Esophagus squamous epithelium (tissue), 5 donors: ENCODE results near the gene DRG2. TPM values are rescaled to one million over a fixed set of nuclear protein-coding genes. Genes with fewer than 3 reads are reported as not detected.

Source experiments
- DNase-seq: peaks from one replicate; lab custom pipeline; 2025; lab: John Stamatoyannopoulos, UW
- H3K27ac ChIP-seq, 4 donors: fragments of 200-600 bp; sonication (generic); one replicate each; pipeline ENCODE4 v1.5.1; 2016 to 2019; ENCODE audit warnings: mild to moderate bottlenecking in 1 of 4
- H3K27me3 ChIP-seq, 4 donors: fragments of 200-600 bp; sonication (generic); 1 replicate in 3 of 4; 2 replicates in 1 of 4; pipeline versions ENCODE4 v1.5.1 to v1.6.0; 2017 to 2021; ENCODE audit warnings: antibody characterized with exemption in 1 of 4
- H3K36me3 ChIP-seq, 3 donors: fragments of 200-600 bp; sonication (generic); one replicate each; pipeline ENCODE4 v1.5.1; 2016 to 2019
- H3K4me1 ChIP-seq, 3 donors: fragments of 200-600 bp; sonication (generic); one replicate each; pipeline ENCODE4 v1.5.1; 2017 to 2019
- H3K4me3 ChIP-seq, 4 donors: fragments of 200-600 bp; sonication (generic); 1 replicate in 3 of 4; 2 replicates in 1 of 4; pipeline ENCODE4 v1.5.1; 2016 to 2019; ENCODE audit warnings: mild to moderate bottlenecking in 2 of 4, moderate library complexity in 1 of 4
- H3K9me3 ChIP-seq, 3 donors: fragments of 200-600 bp; sonication (generic); one replicate each; pipeline ENCODE4 v1.5.1; 2016 to 2019
- POLR2A ChIP-seq, 4 donors: fragments of 450-650 bp; IDR thresholded peaks; one replicate each; pipeline ENCODE4 v1.6.1; 2017; ENCODE audit warnings: antibody characterized with exemption in 4 of 4, mild to moderate bottlenecking in 4 of 4, moderate library complexity in 3 of 4
- WGBS, 2 donors: methylation state at CpG; one replicate each; pipeline ENCODE4 v1.1.5; 2018; 5-methylcytosine and 5-hydroxymethylcytosine counted together
- intact Hi-C: fragments of 100-400 bp; cut with DNase I; formaldehyde crosslinking; loops from one replicate; pipeline ENCODE4 v1.15.0; 2022
- total RNA-seq, 4 donors: library from RNA; depleted of rRNA; stranded (reverse); fragments of >200 nt; gene quantifications; one replicate each; pipeline ENCODE4 v1.1.0, GENCODE V29; 2016
- TF ChIP-seq, protein P1 (sequence below), 6 experiments: fragments of 450-650 bp in 4 of 6; fragments of 200-600 bp in 2 of 6; sonication (generic) in 2 of 6; IDR thresholded peaks; one replicate each; pipeline ENCODE4 v1.5.1; 2016 to 2019; ENCODE audit warnings: antibody characterized with exemption in 6 of 6, mild to moderate bottlenecking in 4 of 6, moderate library complexity in 4 of 6
- donor health status: DM: yes; HTN: yes; CAD: no.

DRG2 gene
- total RNA-seq, 4 donors from 2014 or later: 31.8 to 45.4 (median 37.9) TPM

DNA sequence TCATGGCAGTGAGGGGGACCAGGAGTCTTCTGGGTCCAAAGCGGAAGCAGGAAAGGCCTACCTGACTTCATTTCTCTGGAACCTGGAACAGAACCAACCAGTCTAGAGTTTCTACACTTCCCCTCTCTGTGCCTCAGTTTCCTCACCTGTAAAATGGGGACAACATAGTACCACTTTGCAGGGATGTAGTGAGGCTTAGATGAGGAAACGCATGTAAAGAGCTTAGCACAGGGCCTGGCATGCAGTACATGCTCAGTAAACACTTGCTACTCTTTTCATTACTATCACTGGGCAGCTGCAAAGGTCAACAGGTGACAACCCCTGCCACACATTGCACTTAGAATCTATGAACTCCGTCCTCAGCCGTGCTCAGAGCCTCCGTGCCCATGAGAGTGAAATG is 45.0 kb downstream of the DRG2 start:
- no peak for DNase-seq
- WGBS, 2 donors: 83 to 84% methylated on average over 2 to 5 of the region's 5 CpGs
- H3K27ac ChIP-seq: no peak overlapping the region
- TF ChIP-seq, protein P1, sequence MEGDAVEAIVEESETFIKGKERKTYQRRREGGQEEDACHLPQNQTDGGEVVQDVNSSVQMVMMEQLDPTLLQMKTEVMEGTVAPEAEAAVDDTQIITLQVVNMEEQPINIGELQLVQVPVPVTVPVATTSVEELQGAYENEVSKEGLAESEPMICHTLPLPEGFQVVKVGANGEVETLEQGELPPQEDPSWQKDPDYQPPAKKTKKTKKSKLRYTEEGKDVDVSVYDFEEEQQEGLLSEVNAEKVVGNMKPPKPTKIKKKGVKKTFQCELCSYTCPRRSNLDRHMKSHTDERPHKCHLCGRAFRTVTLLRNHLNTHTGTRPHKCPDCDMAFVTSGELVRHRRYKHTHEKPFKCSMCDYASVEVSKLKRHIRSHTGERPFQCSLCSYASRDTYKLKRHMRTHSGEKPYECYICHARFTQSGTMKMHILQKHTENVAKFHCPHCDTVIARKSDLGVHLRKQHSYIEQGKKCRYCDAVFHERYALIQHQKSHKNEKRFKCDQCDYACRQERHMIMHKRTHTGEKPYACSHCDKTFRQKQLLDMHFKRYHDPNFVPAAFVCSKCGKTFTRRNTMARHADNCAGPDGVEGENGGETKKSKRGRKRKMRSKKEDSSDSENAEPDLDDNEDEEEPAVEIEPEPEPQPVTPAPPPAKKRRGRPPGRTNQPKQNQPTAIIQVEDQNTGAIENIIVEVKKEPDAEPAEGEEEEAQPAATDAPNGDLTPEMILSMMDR (IDR thresholded peaks at IDR 0.05): no peak
- no peak for TF ChIP-seq POLR2A (IDR thresholded peaks at IDR 0.05)
- no peaks in the 10 kb centered on the region for H3K9me3 ChIP-seq
- H3K4me3 ChIP-seq: no peak overlapping the region
- H3K4me1 ChIP-seq: no peaks in the 10 kb centered on the region
- H3K36me3 ChIP-seq: no peaks in the 10 kb centered on the region
- H3K27me3 ChIP-seq: peaks cover 0 to 26% (median 0%) of the 10 kb centered on the region in 4 donors
- intact Hi-C loops: no loop called here

DNA sequence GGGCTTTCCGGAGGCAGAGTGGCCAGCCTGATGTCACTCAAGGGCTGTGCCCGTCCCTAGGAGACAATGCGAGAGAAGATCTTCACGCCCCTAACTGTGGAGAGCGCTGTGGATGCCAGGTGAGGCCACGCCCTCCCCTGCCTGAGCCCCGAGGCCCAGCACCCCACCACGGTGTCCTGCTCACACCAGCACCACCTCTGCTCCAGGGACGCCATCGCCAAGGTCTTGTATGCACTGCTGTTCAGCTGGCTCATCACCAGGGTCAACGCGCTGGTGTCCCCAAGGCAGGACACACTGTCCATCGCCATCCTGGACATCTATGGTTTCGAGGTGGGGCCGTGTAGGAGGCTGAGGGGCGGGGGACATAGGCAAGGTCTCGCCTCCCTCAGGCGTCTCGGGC is 48.6 kb downstream of the DRG2 start:
- no peak overlapping the region for H3K4me3 ChIP-seq
- no peaks in the 10 kb centered on the region for H3K9me3 ChIP-seq
- peaks cover 0 to 12% (median 0%) of the 10 kb centered on the region in 3 donors for H3K4me1 ChIP-seq
- no peaks in the 10 kb centered on the region for H3K36me3 ChIP-seq
- 69 to 90% methylated on average over 4 to 14 of the region's 19 CpGs for WGBS, 2 donors
- TF ChIP-seq, protein P1 (IDR thresholded peaks at IDR 0.05): no peak
- no peak for TF ChIP-seq POLR2A (IDR thresholded peaks at IDR 0.05)
- no peak overlapping the region for H3K27ac ChIP-seq
- peaks cover 0 to 31% (median 0%) of the 10 kb centered on the region in 4 donors for H3K27me3 ChIP-seq
- intact Hi-C loops: no loop called here
- no peak for DNase-seq

DNA sequence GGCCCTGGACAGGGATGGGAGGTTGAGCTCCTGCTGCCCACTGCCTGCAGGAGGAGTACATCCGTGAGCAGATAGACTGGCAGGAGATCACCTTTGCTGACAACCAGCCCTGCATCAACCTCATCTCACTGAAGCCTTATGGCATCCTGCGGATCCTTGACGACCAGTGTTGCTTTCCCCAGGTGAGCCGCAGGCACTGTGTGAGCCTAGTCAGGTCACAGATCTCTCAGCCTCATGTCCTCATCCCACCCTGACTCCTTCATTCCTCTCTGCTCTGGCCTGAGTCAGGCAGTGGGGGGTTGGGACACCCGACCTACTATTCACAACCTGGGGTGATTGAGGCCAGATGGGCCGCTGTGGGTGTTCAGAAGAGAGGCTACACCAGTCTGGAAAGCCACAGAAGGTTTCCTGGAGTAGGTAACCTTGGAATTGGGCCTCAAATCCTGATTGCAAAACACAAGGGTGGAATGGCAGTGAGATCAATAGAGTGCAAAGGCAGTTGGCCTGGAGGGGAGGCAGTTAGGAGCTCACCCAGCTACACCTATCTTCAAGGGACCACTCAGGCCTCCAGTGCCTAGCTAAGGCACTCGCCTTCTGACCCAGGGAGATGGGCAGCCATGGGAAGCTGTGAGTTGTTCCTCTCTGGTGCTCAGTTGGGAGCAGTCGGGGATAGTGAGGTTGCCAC is 50.5 kb downstream of the DRG2 start:
- no peak overlapping the region for H3K4me3 ChIP-seq
- WGBS, 2 donors: 93 to 100% methylated on average over 2 of the region's 8 CpGs
- intact Hi-C loops: no loop called here

DNA sequence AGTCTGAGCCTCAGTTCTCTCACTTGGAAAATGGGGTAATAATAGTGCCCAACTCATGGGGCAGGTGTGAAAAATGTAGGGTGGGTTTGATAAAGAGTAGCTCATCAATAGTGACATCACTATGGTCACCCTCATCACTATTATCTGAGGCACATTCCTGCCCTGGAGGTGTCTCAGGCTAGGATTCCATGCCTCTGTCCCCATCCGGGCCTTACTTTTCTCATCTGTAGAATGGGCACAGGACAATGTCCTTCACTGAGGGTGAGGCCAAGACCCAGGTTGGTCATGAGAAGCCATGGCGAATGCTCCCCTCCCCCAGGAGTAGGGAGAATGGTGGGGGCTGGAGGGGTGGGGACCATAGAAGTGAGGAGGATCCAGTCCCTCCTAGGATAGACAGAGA is 51.3 kb downstream of the DRG2 start:
- H3K4me1 ChIP-seq: peaks cover 0 to 22% (median 0%) of the 10 kb centered on the region in 3 donors
- WGBS, 2 donors: 100% methylated on average over 2 of the region's 2 CpGs; no CpG with 5 or more reads in 1 of the 2 donors
- TF ChIP-seq, protein P1 (IDR thresholded peaks at IDR 0.05): no peak
- no peak for TF ChIP-seq POLR2A (IDR thresholded peaks at IDR 0.05)
- no peaks in the 10 kb centered on the region for H3K36me3 ChIP-seq
- intact Hi-C loops: no loop called here
- no peak for DNase-seq
- peaks cover 0 to 52% (median 0%) of the 10 kb centered on the region in 4 donors for H3K27me3 ChIP-seq
- H3K27ac ChIP-seq: no peak overlapping the region
- H3K4me3 ChIP-seq: no peak overlapping the region
- H3K9me3 ChIP-seq: no peaks in the 10 kb centered on the region

More for the DNA sequence above, 50.5 kb downstream of the DRG2 start:
- no peak for DNase-seq
- Histone ChIP-seq H3K9me3 (no peaks in the 10 kb centered on the region), H3K36me3 (no peaks in the 10 kb centered on the region), H3K27me3 (peaks cover 0 to 47% (median 0%) of the 10 kb centered on the region in 4 donors), H3K4me1 (peaks cover 0 to 16% (median 0%) of the 10 kb centered on the region in 3 donors), H3K27ac (no peak overlapping the region)
- TF ChIP-seq, protein P1 (IDR thresholded peaks at IDR 0.05): no peak
- no peak for TF ChIP-seq POLR2A (IDR thresholded peaks at IDR 0.05)

DNA sequence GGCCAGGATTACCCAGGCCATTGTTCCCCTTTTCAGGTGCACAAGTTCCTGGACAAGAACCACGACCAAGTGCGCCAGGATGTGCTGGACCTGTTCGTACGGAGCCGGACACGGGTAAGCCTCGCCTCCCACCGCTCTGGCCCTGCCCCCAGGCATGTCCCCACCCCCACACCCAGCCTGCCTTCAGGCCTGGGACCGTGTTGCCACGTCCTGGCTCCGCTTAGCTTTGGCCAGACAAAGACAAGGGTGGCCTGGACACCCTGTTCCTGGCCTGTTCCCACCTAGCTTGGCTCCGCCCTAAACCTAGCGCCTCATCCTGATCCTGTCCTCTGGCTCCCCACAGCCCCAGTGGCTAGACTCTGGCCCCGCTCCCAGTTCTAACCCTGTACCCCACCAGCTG is 51.8 kb downstream of the DRG2 start:
- H3K36me3 ChIP-seq: no peaks in the 10 kb centered on the region
- no peak overlapping the region for H3K4me3 ChIP-seq
- TF ChIP-seq, protein P1 (IDR thresholded peaks at IDR 0.05): no peak
- TF ChIP-seq POLR2A (IDR thresholded peaks at IDR 0.05): no peak
- H3K4me1 ChIP-seq: peaks cover 0 to 22% (median 0%) of the 10 kb centered on the region in 3 donors
- intact Hi-C loops: no loop called here
- 64 to 70% methylated on average over 8 of the region's 14 CpGs for WGBS, 2 donors
- no peak for DNase-seq
- H3K27ac ChIP-seq: no peak overlapping the region
- peaks cover 0 to 52% (median 0%) of the 10 kb centered on the region in 4 donors for H3K27me3 ChIP-seq
- H3K9me3 ChIP-seq: no peaks in the 10 kb centered on the region
